Neural cell (in vitro differentiated cells): ENCODE data around the gene TRAM2. TPM values are rescaled to one million over a fixed set of nuclear protein-coding genes. Genes with fewer than 3 reads are reported as not detected.

ENCODE experiments used
- H2AFZ ChIP-seq: fragments of 200-600, 300-800 bp; sonication (generic), shearing (Covaris generic); 2 replicates; pipeline ENCODE4 v1.6.0; 2014; ENCODE audit warnings: low read depth, mild to moderate bottlenecking, antibody characterized with exemption, low read length, moderate library complexity
- H3F3A ChIP-seq: fragments of 200-600 bp; shearing (Covaris generic); 2 replicates; pipeline ENCODE4 v1.6.1; 2016; ENCODE audit warnings: mild to moderate bottlenecking, moderate library complexity, mixed read lengths, antibody characterized with exemption, low read length; ENCODE audit not compliant: insufficient read depth, poor library complexity, severe bottlenecking
- H3K27ac ChIP-seq: fragments of 200-600, 300-800 bp; sonication (generic), shearing (Covaris generic); 2 replicates; pipeline ENCODE4 v1.5.1; 2014; ENCODE audit warnings: mild to moderate bottlenecking, low read length, moderate library complexity
- H3K27me3 ChIP-seq: fragments of 300-800, 200-600 bp; sonication (generic), shearing (Covaris generic); 2 replicates; pipeline ENCODE4 v1.6.0; 2014; ENCODE audit warnings: mild to moderate bottlenecking, low read depth, low read length, moderate library complexity; ENCODE audit not compliant: insufficient read depth
- H3K36me3 ChIP-seq: fragments of 300-800, 200-600 bp; sonication (generic), shearing (Covaris generic); 2 replicates; pipeline ENCODE4 v1.5.1; 2014; ENCODE audit warnings: mild to moderate bottlenecking, antibody characterized with exemption, low read length, moderate library complexity; ENCODE audit not compliant: insufficient read depth
- H3K4me2 ChIP-seq: fragments of 300-800, 200-600 bp; sonication (generic), shearing (Covaris generic); 2 replicates; pipeline ENCODE4 v1.6.0; 2014; ENCODE audit warnings: mild to moderate bottlenecking, low read length
- H3K4me3 ChIP-seq: fragments of 300-800, 200-600 bp; sonication (generic), shearing (Covaris generic); 2 replicates; pipeline ENCODE4 v1.5.1; 2014; ENCODE audit warnings: mild to moderate bottlenecking, low read length, moderate library complexity
- H3K79me2 ChIP-seq: fragments of 200-600 bp; shearing (Covaris generic); replicated peaks from 2 replicates; pipeline ENCODE4 v1.6.0; 2014; ENCODE audit warnings: mild to moderate bottlenecking, low read length, moderate library complexity; ENCODE audit not compliant: insufficient read depth
- H3K9ac ChIP-seq: fragments of 300-800, 200-600 bp; sonication (generic), shearing (Covaris generic); 2 replicates; pipeline ENCODE4 v1.6.1; 2016; ENCODE audit warnings: mild to moderate bottlenecking, low read length, mixed read lengths
- H3K9me2 ChIP-seq: fragments of 200-600 bp; shearing (Covaris generic); 2 replicates; pipeline ENCODE4 v1.6.1; 2016; ENCODE audit warnings: mild to moderate bottlenecking, low read length, mixed read lengths; ENCODE audit not compliant: insufficient read depth
- H3K9me3 ChIP-seq: fragments of 200-600, 300-800 bp; sonication (generic), shearing (Covaris generic); 2 replicates; pipeline ENCODE4 v1.6.1; 2016; ENCODE audit warnings: mild to moderate bottlenecking, mixed run types, low read length, moderate library complexity, mixed read lengths
- H4K20me1 ChIP-seq: fragments of 200-600 bp; shearing (Covaris generic); 2 replicates; pipeline ENCODE4 v1.6.1; 2016; ENCODE audit warnings: mild to moderate bottlenecking, mixed run types; ENCODE audit not compliant: insufficient read depth
- CTCF ChIP-seq: fragments of 450-650 bp; IDR thresholded peaks from 2 replicates; pipeline ENCODE4 v1.5.1; 2014; ENCODE audit warnings: antibody characterized with exemption, mild to moderate bottlenecking, moderate library complexity; ENCODE audit not compliant: poor library complexity, severe bottlenecking
- EP300 ChIP-seq: fragments of 450-650 bp; conservative IDR thresholded peaks from 2 replicates; pipeline ENCODE4 v1.6.1; 2014; ENCODE audit warnings: antibody characterized with exemption, mild to moderate bottlenecking, moderate library complexity; ENCODE audit not compliant: poor library complexity, severe bottlenecking
- EZH2 ChIP-seq: fragments of 200-600, 300-800 bp; shearing (Covaris generic), sonication (generic); IDR thresholded peaks from 2 replicates; pipeline ENCODE4 v1.6.1; 2014; ENCODE audit warnings: antibody characterized with exemption, low read length, borderline replicate concordance, mild to moderate bottlenecking; ENCODE audit not compliant: insufficient read depth, poor library complexity, severe bottlenecking
- MXI1 ChIP-seq: fragments of 450-650 bp; conservative IDR thresholded peaks from 2 replicates; pipeline ENCODE4 v1.6.1; 2014; ENCODE audit warnings: antibody characterized with exemption, mild to moderate bottlenecking; ENCODE audit not compliant: poor library complexity, severe bottlenecking
- POLR2AphosphoS5 ChIP-seq: IDR thresholded peaks from 2 replicates; pipeline ENCODE4 v1.6.1; 2012
- RAD21 ChIP-seq: fragments of 450-650 bp; conservative IDR thresholded peaks from 2 replicates; pipeline ENCODE4 v1.6.1; 2014; ENCODE audit warnings: antibody characterized with exemption, mild to moderate bottlenecking, moderate library complexity
- REST ChIP-seq: IDR thresholded peaks from 2 replicates; pipeline ENCODE4 v1.6.1; 2012; ENCODE audit warnings: borderline replicate concordance
- SMC3 ChIP-seq: fragments of 450-650 bp; conservative IDR thresholded peaks from 2 replicates; pipeline ENCODE4 v1.6.1; 2014; ENCODE audit warnings: antibody characterized with exemption, mild to moderate bottlenecking, moderate library complexity; ENCODE audit not compliant: poor library complexity
- TAF1 ChIP-seq: IDR thresholded peaks from 2 replicates; pipeline ENCODE4 v1.6.1; 2012; ENCODE audit warnings: low read depth
- polyA plus RNA-seq: library from polyadenylated mRNA; depleted of rRNA; stranded (reverse); fragments of >200 nt; gene quantifications from 2 replicates; pipeline ENCODE4 v1.2.3, GENCODE V29; 2014

TRAM2 gene
- polyA plus RNA-seq, 1 donor from 2014 or later, result 0.41 TPM

GRCh38 chr6:52535711-52536423 lies 41.0 kb downstream of the TRAM2 start:
- TF ChIP-seq SMC3 (no peak), CTCF (no peak), EP300 (no peak), EZH2 (no peak), MXI1 (no peak), RAD21 (no peak), TAF1 (no peak), POLR2AphosphoS5 (no peak), REST (no peak)
- no peaks in the 10 kb centered on the region for H3K79me2 ChIP-seq
- H3K9ac ChIP-seq, result no peak overlapping the region
- no peak overlapping the region for H2AFZ ChIP-seq
- no peak overlapping the region for H3K27ac ChIP-seq
- no peak overlapping the region for H3K4me3 ChIP-seq
- H4K20me1 ChIP-seq, result no peaks in the 10 kb centered on the region
- H3K9me2 ChIP-seq, result no peaks in the 10 kb centered on the region
- H3K4me2 ChIP-seq, result no peak overlapping the region
- no peaks in the 10 kb centered on the region for H3K27me3 ChIP-seq
- no peaks in the 10 kb centered on the region for H3K9me3 ChIP-seq
- H3K36me3 ChIP-seq, result no peaks in the 10 kb centered on the region
- no peaks in the 10 kb centered on the region for H3F3A ChIP-seq

GRCh38 chr6:52534966-52535390 lies 41.9 kb downstream of the TRAM2 start:
- no peaks in the 10 kb centered on the region for H4K20me1 ChIP-seq
- no peak overlapping the region for H2AFZ ChIP-seq
- TF ChIP-seq EP300, result no peak
- no peak for TF ChIP-seq CTCF
- TF ChIP-seq REST, result no peak
- TF ChIP-seq POLR2AphosphoS5, result no peak
- no peak for TF ChIP-seq SMC3
- no peak for TF ChIP-seq EZH2
- no peaks in the 10 kb centered on the region for H3K36me3 ChIP-seq
- no peak overlapping the region for H3K9ac ChIP-seq
- H3K4me3 ChIP-seq, result no peak overlapping the region
- no peak overlapping the region for H3K4me2 ChIP-seq
- no peaks in the 10 kb centered on the region for H3K27me3 ChIP-seq
- H3K9me3 ChIP-seq, result no peaks in the 10 kb centered on the region
- H3F3A ChIP-seq, result no peaks in the 10 kb centered on the region
- no peak overlapping the region for H3K27ac ChIP-seq
- no peaks in the 10 kb centered on the region for H3K79me2 ChIP-seq
- H3K9me2 ChIP-seq, result no peaks in the 10 kb centered on the region
